GM20000 (cell line): Measurements from ENCODE around the gene DIRAS1.

Experiments used
- DNase-seq: peaks from one replicate; pipeline ENCODE4 v3.0.0; 2012; ENCODE audit warnings: low spot score
- TF ChIP-seq, protein P1 (sequence below): IDR thresholded peaks from 2 replicates; pipeline ENCODE4 v1.5.1; 2012; ENCODE audit warnings: mild to moderate bottlenecking, control low read depth; ENCODE audit errors: extremely low read depth, missing control alignments

Gene DIRAS1

GRCh38 chr19:2719920-2720776 lies 1.0 kb downstream of the DIRAS1 start:
- DNase-seq: no peak
- TF ChIP-seq, protein P1, sequence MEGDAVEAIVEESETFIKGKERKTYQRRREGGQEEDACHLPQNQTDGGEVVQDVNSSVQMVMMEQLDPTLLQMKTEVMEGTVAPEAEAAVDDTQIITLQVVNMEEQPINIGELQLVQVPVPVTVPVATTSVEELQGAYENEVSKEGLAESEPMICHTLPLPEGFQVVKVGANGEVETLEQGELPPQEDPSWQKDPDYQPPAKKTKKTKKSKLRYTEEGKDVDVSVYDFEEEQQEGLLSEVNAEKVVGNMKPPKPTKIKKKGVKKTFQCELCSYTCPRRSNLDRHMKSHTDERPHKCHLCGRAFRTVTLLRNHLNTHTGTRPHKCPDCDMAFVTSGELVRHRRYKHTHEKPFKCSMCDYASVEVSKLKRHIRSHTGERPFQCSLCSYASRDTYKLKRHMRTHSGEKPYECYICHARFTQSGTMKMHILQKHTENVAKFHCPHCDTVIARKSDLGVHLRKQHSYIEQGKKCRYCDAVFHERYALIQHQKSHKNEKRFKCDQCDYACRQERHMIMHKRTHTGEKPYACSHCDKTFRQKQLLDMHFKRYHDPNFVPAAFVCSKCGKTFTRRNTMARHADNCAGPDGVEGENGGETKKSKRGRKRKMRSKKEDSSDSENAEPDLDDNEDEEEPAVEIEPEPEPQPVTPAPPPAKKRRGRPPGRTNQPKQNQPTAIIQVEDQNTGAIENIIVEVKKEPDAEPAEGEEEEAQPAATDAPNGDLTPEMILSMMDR: no peak

DNA sequence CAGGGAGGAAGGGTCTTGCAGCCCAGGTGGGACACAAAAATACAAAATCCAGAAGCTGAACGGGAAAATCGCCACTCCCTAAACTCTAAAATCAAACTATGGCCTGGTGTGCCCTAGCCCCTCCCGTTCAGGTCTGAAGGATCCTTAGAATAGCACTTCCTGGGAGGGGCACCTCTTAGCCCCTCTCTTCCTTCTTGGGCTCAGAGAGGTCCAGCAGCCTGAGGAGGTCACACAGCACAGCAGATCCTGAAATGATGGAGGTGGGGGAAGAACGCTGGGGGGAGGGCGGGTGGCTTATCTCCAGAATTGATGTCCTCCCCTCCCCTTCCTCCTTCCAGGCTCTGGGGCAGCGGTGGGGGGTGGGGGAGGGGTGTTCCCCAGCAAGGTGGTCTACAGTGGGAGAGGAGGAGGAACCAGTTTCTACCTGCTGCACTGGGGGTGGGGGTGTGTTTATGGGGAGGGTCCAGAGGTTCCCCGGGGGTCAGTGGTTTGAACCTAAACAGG lies 1.9 kb downstream of the DIRAS1 start:
- TF ChIP-seq, protein P1: no peak
- no peak for DNase-seq

DNA sequence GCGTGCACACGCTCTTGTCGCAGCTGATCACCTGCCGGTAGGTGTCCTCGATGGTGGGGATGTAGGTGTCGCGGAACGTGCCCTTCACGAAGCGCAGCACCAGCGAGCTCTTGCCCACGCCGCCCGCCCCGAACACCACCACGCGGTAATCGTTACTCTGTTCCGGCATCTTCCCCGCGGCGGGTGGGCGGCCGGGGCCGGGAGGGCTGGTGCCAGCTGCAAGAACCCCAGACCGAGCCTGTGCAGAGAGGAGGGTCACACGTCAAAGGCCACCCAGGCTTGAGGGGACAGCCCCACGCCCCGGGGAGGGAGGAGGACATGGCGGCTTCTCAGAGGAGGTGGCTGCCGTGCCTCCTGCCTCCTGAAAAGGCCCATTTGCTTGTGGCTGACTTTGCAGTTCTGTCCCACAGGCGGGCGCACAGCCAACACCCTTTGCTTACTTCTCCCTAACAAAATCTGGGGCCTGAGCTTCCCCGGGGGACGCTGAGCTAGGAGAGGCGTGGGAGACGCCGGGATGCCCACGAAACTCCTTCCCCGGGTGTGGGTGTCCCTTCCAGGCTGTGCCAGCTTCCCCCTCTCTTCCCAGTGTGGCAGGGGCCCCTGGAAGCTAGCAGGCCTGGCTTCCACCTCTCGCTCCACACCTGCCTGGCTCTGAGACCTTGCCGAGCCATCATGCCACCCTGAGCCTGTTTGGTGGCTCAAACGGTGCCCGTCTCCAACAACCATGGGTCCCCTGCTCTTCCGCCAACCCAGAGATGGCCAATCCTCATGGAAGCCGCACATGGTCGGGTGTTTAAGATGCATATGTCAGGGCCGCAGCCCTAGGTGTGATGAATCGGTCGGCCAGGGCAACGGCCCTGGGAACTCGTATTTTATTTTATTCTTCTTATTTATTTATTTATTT lies 3.3 kb downstream of the DIRAS1 start:
- TF ChIP-seq, protein P1: no peak
- DNase-seq: no peak

GRCh38 chr19:2716722-2717637 lies 4.2 kb downstream of the DIRAS1 start:
- DNase-seq: no peak
- TF ChIP-seq, protein P1: no peak

DNA sequence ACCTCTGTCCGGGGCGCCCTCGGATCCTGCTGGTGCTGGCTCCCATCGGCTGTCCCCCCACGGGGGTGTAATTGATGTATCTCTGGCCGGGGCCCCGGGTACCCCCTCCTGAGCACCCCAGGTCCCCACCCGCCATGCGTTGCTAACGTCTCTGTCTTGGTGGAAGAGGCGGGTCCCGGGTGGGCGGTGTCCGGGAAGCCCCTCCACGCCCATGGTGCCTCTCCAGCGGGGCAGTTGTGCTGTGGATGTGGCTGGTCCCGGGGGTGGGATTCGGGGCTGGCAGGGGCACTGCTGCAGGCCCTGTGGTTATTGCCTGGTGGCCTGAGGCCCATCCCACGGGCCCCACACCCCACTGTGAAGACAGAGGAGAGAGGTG lies 4.9 kb downstream of the DIRAS1 start:
- TF ChIP-seq, protein P1: no peak
- no peak for DNase-seq

- TF ChIP-seq, protein P1: no peak
Observed at GRCh38 chr19:2715470-2716274, 5.5 kb downstream of the DIRAS1 start.

More at GRCh38 chr19:2715470-2716274, 5.5 kb downstream of the DIRAS1 start:
- DNase-seq: no peak
